Stimulated activated CD4-positive, alpha-beta T cell treated with anti-CD3 and anti-CD28 coated beads, Interleukin-2, amount 100 ng/mL, for 24 hours (primary cell): ENCODE measurements around the gene WNT6.

Experiments used
- DNase-seq, 2 donors: peaks; one replicate each; pipeline ENCODE4 v3.0.0-alpha.2; 2020

Gene WNT6

DNA sequence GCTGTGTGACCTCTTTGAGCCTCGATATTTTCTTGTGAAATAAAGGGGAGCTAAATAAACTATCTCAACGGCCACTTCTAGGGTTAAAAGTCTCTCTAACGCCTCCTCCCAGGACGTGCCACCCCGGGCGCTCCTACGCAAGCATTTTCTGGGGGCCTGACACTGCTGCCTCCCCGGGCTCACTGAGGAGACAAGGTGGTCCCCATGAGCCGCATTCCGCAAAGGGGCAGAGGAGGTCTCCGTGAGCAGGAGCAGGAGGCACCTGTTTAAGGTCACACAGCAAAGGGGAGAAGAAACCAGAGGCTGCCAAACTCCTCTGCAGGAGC lies 20.1 kb downstream of the WNT6 start:
- no peak for DNase-seq

DNA sequence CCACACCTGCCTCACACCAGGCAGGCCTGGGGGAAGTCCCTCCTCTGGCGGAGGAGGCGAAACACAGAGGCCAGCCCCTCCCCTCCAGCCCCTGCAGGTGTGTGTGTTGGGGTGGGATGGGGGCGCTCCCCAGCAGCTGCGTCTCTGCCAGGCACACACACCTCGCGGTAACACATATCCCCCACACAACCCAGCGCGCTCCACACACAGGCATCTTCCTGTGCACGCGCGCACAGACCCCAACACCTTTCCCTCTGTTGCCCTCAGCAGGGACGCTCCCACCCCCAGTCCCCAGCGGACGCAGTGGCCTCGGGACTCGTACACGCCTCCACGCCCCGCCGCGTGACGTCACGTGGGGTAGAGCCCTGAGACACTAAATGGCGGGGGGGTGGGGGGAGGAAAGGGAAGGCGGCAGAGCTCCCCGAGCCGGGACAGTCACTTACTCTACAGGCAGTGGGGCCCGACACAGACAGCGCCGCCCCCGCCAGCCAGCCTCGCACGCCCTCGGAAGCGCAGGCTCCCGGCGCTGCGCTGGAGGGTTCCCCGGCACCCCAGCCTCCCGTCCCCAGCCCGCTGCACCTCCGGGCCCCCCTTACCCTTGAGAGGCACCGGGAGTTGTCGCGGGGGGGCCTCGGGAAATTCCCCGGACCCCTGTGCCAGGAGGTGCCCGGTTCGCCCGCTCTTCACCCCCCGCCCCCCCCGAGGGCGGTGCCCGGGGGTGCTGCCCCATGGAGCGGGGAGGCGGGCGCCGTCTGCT lies 20.7 kb downstream of the WNT6 start, which contains the start of gene WNT10A:
WNT10A (plus strand) TSS at position 751 of the 757 bp plus-strand sequence. CDS start 144 bp downstream, outside the sequence.
- peak; percentile 69 to 76 for DNase-seq

DNA sequence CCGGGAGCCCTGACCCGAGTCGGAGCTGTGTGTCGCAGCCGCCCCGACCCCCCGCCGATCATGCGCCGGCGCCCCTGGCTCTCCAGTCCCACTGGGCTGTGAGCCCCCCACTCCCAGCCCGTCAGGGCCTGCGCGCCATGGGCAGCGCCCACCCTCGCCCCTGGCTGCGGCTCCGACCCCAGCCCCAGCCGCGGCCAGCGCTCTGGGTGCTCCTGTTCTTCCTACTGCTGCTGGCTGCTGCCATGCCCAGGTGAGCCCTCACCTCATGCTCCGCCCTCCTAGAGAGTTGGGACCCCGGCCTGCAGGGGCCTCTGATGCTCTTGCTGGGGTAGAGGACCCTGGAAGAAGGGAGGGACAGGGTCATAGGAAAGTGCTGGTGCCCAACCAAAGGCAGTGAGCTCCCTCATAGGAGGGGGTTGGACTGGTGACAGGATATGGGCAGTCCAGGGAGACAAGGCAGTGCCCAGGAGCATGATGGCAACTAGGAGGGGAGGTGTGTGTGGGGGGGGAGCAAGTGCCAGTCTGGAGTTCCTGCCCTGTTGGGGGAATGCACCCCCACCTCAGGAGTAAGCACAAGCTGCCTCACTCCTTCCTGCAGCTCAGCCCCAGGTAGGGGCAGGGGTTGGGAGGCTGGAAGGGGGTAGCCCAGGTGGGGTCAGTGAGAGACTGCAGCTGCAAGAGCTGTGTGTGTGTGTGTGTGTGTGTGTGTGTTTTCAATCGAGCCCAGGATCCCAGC lies 21.4 kb downstream of the WNT6 start:
- DNase-seq, result no peak

DNA sequence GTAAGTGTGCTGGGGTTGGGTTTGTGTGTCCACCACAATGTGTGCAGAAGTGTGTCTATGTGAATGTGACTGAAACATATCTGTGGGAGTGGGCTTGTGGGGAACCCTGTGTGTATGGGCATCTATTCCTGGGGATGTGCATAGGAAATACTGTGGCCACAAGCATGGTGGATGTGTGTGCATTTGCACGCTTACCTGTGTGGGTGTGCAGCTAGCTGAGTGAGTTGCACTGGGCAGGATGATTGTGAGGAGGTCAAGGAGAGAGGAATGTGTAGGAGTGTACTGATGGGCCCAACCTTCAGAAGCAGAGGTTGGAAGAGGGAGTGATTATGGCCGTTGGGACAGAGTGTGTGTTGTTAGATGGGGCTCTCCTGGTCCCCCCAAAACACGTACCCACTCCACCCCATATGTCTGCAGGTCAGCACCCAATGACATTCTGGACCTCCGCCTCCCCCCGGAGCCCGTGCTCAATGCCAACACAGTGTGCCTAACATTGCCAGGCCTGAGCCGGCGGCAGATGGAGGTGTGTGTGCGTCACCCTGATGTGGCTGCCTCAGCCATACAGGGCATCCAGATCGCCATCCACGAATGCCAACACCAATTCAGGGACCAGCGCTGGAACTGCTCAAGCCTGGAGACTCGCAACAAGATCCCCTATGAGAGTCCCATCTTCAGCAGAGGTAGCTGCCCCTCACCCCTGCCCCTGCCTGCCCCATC lies 22.3 kb downstream of the WNT6 start:
- DNase-seq, result no peak

DNA sequence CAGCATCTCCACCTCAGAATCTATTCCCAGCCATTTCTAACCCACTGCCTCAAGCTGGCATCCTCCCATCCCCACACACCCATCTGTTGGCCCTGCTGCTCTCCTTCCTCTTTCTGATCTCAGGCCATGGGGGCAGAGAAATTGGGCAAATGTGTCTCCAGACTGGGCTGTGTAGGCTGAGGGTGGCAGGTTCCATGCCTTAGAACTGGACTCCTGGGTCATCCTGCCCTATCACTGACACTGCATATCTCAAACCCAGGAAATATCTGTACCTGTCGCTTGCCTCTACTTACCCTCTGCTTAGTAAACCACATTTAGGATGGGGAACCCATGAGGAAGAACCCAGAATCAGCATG lies 22.8 kb downstream of the WNT6 start:
- no peak for DNase-seq

DNA sequence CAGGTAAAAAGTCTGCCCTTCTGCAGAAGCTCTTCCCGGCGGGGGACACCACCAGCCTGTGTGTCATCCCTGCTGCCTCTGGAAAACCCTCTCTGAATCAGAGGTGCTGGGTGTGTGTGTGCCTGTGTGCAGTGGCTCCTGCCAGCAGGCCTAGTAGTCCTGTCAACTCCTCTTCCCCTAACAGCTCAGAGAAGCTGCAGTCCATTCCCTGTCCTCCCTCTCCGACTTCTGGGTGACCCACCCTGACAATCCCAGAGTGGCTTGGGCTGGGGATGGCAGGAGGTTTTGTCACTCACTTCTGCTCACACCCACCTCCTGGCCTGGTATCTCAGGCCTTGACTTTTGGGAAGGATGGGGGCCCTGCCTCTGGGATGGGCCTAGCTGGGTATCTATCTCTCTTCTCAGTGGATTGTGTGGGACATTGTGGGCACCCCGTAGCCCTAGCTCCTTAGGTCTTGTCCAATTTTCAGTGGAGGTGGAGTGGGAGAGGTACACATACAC lies 23.3 kb downstream of the WNT6 start:
- DNase-seq, result no peak

DNA sequence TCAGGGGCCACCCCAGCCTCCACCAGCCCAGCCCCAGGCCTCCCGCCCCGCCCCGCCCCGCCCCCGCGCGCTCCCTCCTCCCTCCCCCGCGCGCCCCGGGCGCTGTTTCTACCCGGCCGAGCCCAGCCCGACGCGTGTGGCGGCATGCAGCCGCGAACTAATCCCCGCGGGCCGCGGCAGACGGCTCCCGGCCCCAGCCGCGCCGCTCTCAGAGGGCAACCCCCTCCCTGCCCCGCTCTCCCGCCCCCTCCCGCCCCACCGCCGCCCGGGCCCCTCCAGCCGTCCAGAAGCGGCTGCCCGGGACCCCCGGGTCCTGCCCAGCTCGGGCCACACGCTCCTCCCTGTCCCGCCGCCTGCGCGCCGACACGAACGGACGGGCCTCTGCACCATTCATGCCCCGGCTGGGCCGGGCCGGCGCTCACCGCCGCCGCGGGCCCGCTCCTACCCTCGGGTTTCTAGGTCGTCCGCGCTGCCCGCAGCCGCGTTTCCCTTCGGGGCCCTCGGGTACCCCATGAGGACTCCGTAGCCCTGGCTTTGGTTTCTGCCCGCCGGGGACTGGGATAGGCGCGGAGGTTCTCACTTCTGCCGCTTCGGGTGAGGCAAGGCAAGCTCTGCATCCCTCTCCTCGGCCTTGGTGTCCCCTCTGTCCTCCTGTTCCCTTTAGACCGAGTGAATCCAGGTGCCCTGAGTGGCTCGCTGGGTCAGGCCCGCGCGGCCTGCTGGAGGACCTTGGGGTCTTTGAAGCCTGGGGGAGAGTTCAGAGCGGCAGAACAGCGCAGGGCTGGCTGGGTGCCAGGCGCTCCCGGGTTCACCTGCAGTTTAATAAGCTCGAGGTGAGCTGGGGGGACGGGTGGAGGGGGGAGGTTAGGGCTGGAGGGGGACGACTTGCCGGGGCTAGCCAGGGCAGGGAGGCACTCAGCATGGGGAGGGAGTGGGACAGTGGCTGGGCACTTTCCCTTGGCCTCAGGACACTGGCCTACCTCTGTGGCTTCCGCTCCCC lies 24.2 kb downstream of the WNT6 start:
- no peak for DNase-seq

DNA sequence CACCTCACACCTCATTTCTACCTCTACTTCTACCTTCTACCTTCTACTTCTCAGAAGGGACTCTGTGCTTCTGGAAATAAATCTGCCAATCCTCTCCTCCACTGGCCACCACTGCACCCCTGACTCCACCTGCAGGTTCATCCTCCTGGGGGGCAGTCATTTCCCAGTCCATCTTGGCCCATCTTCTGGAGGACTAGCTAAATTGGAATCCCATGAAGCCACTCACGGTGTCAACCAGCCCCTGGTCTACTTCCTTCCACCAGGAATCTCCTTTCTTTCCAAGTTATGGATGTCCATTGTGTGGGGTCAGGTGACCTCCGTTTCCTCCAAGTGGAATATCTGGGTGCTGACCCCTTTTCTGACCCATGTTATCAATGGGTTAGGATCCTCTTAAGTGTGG lies 24.9 kb downstream of the WNT6 start:
- DNase-seq, result no peak

DNA sequence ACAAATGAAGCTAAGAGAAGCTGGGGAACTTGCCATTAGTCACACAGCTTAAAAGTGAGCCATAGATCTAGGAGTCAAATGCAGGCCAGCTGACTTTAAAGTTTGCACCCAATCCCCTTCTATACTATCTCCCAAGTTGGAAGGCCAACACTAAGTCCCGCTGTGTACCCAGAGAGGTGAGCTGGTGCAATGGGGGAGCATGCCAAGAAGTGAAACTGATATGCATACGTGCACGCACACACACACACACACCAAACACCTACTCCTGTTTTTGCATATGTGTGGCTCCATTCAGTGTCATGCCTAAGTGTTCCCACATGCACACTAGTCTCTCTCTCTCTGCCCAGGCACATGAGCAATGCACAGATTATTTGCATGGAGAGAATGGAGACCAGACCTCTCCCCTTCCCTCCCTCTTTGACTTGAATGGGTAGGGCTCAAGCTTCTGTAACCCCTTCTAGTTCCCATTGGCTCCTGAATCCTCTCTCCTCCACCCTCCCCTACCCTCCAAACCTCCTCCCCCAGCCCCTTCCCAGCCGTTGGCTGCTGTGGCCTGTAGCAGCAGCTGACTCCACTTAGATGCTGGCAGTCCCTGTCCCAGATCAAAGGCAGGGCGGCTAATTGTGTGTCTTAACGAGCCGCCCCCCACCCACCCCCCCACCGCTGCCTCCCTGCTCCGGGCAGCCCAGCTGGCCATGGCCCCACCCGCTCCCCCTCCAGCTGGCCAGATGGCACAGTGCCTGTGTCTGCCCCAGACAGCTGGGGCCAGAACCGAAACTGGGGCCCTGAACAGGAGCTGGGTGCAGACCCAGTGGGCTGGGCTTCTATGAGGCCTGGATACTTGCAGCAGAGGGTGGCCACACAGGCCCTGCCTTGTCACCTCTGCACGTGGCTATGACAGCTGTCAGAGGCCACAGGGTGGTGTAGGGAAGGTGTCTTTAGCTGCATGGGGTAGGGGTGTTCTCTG lies 26.7 kb downstream of the WNT6 start:
- DNase-seq, result no peak

DNA sequence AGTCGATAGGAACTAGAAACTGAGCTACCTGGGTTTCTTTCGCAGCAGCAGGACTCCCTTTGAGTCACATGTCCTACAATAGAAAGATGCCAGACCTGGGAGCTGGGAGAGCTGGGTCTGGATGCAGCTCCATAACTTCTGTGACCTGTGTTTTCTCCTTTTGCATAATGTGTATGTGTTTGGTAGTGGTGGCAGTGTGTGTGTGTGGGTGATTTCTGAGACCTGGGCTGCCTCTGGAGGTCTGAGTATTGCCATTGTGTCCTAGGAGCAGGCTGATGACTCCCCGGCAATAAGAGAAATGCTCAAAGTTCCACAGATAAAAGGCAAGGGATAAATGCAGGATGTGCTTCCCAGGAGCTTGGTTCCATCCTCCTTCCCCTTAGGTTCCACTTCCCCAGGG lies 27.5 kb downstream of the WNT6 start:
- DNase-seq, result no peak

DNA sequence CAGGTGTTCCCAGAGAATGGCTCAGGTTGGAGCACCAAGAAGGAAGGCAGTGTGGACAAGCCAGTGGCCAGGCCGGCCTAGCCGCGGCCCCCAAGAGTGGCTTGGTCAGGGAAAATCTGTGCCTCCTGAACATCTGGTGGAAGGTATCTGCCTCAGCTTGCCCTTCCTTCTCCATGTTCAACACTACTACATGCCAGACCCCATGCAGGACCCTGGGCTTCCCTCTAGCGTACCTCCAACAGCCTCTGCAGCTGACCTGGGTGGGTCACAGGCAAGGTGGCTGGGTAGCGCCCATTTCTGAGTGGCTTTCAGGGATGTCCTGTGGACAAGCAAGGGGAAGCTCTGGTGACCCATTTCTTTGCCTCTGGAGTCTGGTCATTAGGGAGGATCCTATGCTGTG lies 28.7 kb downstream of the WNT6 start:
- DNase-seq, result no peak

DNA sequence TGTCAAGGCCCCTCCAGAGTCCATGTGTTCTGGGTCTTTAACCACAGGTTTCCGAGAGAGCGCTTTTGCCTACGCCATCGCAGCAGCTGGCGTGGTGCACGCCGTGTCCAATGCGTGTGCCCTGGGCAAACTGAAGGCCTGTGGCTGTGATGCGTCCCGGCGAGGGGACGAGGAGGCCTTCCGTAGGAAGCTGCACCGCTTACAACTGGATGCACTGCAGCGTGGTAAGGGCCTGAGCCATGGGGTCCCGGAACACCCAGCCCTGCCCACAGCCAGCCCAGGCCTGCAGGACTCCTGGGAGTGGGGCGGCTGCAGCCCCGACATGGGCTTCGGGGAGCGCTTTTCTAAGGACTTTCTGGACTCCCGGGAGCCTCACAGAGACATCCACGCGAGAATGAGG lies 30.3 kb downstream of the WNT6 start:
- DNase-seq, result no peak

DNA sequence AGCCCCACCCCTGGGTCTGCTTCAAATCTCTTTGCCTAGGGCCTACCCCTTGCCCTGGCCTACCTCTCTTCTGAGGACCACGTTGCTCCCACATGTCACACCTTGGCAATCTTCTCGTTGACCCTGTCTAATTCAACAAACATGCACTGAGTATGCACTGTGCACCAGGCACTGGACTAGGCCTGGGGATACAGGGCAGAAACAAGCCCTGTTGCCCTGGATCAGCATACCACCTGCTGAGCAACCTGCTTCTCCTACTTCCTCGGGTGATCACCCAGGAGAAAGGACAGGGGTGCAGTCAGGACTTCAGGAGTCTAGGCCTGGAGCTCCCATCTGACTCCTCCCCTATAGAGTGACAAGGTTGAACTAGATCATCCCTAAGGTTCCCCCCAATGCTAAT lies 30.8 kb downstream of the WNT6 start:
- DNase-seq, result no peak

DNA sequence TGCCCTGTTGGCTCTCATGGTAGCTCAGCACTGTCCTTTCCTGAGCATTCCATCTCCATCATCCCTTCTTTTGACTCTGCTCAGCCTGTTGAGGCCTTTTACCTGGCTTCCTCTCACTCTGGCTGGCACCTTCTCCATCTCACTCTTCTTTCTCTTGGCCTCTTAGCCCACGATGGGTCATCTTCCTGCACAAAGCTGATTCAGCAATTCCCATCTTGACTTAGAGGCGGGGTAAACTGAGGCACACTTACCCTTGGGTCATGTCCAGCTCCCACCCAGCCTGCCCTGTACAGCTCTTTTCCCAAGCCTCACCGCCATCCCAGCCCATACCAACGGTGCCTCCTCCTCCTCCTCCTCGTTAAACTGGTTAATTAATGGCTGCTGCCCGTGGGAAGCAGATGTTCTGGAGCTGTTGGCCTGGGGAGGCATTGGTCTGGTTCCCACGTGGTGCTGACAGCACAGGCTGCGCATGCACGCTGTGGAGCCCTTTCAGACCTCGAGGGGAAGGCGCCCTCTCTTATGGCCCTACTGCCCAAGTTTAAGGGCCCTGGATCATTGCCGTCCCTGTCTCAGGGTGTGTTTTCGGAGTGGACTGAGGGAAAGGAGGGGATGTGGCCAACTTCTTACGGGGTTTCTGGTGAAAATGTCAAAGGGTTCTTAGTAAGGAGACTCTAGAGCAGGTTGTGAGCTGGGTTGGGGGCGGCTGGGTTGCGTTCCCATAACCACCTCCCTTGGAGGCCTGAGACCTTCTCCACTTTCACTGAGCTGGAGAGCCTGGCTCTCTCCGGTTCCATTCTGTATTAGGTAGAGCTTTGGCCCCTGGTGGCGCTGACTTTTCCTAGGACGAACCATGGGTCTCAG lies 31.9 kb downstream of the WNT6 start:
- DNase-seq, result no peak

DNA sequence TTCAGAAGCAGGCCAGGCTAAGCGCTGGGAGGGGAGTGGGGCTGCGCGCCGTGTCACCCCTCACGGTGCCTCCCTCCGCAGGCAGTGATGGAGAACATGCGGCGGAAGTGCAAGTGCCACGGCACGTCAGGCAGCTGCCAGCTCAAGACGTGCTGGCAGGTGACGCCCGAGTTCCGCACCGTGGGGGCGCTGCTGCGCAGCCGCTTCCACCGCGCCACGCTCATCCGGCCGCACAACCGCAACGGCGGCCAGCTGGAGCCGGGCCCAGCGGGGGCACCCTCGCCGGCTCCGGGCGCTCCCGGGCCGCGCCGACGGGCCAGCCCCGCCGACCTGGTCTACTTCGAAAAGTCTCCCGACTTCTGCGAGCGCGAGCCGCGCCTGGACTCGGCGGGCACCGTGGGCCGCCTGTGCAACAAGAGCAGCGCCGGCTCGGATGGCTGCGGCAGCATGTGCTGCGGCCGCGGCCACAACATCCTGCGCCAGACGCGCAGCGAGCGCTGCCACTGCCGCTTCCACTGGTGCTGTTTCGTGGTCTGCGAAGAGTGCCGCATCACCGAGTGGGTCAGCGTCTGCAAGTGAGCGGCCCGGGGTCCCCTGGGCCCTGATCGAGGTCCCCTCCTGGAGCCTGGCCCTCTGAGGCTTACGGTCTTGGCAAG lies 33.2 kb downstream of the WNT6 start:
- DNase-seq, result peak; percentile 83 to 85

DNA sequence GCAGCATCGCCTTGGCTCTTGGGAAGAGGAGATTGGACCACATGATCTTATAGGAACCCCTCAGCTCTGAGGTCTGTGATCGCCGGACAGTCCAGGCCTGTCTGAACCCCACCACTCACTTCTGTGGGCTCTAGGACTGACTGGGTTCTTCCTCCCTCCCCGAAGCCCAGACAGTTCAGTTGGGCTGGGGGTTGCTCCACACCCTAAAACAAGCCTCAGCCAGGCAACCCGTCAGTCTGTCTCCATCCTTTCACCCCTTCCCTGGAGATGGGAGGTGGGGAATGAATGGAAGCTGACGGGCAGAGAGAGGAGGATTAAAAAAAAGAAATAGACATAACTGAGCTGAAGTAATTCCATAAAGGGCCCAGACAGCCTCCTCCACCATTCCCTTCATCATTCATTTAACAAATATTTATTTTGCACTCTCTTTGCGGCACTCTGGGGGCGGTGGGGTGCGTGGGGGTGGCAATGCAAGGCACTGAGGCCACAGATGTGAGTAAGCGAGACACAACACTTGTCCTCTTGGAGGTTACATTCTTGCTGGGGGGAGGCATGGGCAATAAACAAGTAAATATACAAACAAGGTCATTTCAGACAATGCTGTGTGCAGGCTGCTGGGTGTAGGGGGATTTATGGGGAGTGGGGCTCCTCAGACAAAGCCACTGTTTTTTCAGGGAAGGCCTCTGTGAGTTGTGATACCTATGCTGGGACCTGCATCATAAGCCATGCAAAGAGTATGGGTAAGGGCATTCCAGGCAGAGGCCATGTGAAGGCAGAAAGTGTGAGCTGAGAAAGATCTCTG lies 33.9 kb downstream of the WNT6 start:
- DNase-seq, result no peak

DNA sequence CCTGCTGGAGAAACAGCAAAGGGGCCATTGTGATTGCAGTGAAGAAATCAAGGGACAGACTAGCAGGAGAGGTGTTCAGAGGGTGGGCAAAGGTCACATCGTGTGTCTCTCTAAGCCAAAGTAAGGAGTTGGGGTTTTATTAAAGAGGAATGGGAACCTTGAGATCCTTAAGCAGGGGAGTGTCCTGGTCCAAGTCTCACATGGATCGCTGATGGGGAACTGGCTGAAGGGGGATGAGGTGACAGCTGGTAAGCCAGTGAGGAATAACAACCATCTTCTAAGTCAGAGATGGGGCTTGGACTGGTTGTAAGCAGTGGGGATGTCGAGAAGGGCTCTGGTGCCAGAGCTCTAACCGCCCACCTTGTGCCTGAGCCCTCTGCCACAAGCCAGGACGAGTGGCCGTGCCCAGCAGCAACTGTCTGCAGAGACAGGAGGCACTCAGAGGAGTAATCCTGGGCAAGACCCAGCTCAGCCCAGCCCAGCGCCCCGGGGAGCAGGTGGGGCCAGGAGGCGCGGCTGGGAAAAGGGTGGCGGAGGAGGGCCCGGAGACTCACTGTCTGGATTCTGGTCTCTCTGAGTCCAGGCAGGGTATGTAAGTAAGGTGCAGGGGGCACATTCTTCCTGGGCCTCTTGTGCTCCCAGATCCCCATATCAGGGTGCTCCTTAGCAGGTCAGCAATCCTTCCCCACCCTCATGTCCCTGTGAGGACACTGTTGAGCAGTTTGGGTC lies 34.7 kb downstream of the WNT6 start:
- DNase-seq, result no peak

DNA sequence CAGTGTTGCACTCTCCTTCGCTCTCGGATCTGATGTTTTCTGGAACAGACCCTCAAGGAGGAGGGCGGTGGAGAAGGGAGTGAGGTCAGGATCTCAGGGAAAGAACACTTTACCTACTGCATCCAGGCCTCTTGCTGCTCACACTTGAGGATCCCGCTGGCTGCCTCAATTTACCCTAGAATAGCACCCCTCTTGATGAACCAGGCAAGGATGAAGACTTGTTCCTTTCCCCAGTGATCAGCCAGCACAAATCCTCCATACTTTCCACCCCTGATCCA lies 35.2 kb downstream of the WNT6 start:
- DNase-seq, result no peak
